ENCODE data around the gene VPS52. TPM values are rescaled to one million over a fixed set of nuclear protein-coding genes. Genes with fewer than 3 reads are reported as not detected.
A peak's percentile ranks its signal among the peaks of the same experiment; 100 is the strongest.

VPS52 gene
- total and polyA plus RNA-seq, 9 of the 15 experiments (the other 6 are each of a cell fraction or from before 2014, with no cell fraction given): 24.4 to 103 (median 40.2) TPM

GRCh38 chr6:33271468-33272274 is at the start of gene VPS52, which contains the start of gene RPS18 (continued):
- TF ChIP-seq TAF15 (IDR thresholded peaks at IDR 0.05; ENCODE audit: low read depth, low read length) (0 out of 2 replicates have a peak, but pooled peaks have one; percentile 78), USF2 (CRISPR knock-in tag; IDR thresholded peaks at IDR 0.05) (no peak), RB1 (IDR thresholded peaks at IDR 0.05; ENCODE audit: low read depth) (peak; percentile 67), KAT8 (IDR thresholded peaks at IDR 0.05; ENCODE audit: low read depth) (0 out of 2 replicates have a peak, but pooled peaks have one; percentile 18), ZNF212 (CRISPR knock-in tag; IDR thresholded peaks at IDR 0.05) (no peak), NFYB (IDR thresholded peaks at IDR 0.05; ENCODE audit: extremely low read depth, insufficient read length) (no peak), BCLAF1 (IDR thresholded peaks at IDR 0.05; ENCODE audit: borderline replicate concordance in 1 of 2, control insufficient read depth in 1 of 2, low read depth in 2 of 2, low read length in 1 of 2) (peak in 1 of 2 experiments; percentile 12; a peak in 1 of 4 replicates)
- TF ChIP-seq, protein P1, sequence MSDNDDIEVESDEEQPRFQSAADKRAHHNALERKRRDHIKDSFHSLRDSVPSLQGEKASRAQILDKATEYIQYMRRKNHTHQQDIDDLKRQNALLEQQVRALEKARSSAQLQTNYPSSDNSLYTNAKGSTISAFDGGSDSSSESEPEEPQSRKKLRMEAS (CRISPR knock-in tag; IDR thresholded peaks at IDR 0.05): peak; percentile 87
- TF ChIP-seq, protein P2, sequence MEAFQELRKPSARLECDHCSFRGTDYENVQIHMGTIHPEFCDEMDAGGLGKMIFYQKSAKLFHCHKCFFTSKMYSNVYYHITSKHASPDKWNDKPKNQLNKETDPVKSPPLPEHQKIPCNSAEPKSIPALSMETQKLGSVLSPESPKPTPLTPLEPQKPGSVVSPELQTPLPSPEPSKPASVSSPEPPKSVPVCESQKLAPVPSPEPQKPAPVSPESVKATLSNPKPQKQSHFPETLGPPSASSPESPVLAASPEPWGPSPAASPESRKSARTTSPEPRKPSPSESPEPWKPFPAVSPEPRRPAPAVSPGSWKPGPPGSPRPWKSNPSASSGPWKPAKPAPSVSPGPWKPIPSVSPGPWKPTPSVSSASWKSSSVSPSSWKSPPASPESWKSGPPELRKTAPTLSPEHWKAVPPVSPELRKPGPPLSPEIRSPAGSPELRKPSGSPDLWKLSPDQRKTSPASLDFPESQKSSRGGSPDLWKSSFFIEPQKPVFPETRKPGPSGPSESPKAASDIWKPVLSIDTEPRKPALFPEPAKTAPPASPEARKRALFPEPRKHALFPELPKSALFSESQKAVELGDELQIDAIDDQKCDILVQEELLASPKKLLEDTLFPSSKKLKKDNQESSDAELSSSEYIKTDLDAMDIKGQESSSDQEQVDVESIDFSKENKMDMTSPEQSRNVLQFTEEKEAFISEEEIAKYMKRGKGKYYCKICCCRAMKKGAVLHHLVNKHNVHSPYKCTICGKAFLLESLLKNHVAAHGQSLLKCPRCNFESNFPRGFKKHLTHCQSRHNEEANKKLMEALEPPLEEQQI (IDR thresholded peaks at IDR 0.05): peak; percentile 13; the same call in 1 of the 2 replicates
- TF ChIP-seq, protein P3, sequence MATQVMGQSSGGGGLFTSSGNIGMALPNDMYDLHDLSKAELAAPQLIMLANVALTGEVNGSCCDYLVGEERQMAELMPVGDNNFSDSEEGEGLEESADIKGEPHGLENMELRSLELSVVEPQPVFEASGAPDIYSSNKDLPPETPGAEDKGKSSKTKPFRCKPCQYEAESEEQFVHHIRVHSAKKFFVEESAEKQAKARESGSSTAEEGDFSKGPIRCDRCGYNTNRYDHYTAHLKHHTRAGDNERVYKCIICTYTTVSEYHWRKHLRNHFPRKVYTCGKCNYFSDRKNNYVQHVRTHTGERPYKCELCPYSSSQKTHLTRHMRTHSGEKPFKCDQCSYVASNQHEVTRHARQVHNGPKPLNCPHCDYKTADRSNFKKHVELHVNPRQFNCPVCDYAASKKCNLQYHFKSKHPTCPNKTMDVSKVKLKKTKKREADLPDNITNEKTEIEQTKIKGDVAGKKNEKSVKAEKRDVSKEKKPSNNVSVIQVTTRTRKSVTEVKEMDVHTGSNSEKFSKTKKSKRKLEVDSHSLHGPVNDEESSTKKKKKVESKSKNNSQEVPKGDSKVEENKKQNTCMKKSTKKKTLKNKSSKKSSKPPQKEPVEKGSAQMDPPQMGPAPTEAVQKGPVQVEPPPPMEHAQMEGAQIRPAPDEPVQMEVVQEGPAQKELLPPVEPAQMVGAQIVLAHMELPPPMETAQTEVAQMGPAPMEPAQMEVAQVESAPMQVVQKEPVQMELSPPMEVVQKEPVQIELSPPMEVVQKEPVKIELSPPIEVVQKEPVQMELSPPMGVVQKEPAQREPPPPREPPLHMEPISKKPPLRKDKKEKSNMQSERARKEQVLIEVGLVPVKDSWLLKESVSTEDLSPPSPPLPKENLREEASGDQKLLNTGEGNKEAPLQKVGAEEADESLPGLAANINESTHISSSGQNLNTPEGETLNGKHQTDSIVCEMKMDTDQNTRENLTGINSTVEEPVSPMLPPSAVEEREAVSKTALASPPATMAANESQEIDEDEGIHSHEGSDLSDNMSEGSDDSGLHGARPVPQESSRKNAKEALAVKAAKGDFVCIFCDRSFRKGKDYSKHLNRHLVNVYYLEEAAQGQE (IDR thresholded peaks at IDR 0.05; ENCODE audit: borderline replicate concordance): no peak
- TF ChIP-seq, protein P3 (CRISPR knock-in tag; IDR thresholded peaks at IDR 0.05; ENCODE audit: low read depth): no peak; the same call in 1 of the 2 replicates
